Thoracic aorta (tissue), 2 donors: ENCODE data around the gene MAP3K5. TPM values are rescaled to one million over a fixed set of nuclear protein-coding genes. Genes with fewer than 3 reads are reported as not detected.

ENCODE experiments used
- ATAC-seq: fragments of 150-250 bp; one replicate; pipeline ENCODE4 v1.8.0; 2017; ENCODE audit warnings: low read depth; ENCODE audit not compliant: insufficient number of reproducible peaks, low FRiP score
- DNase-seq: peaks from one replicate; pipeline ENCODE4 v3.0.0-alpha.2; 2020; ENCODE audit warnings: low spot score
- H3K27ac ChIP-seq, 2 donors: fragments of 200-600 bp; sonication (generic); 1 replicate in 1 of 2; 2 replicates in 1 of 2; pipeline ENCODE4 v1.5.1; 2016; ENCODE audit warnings: mild to moderate bottlenecking in 2 of 2, moderate library complexity in 2 of 2
- H3K27me3 ChIP-seq: fragments of 200-600 bp; sonication (generic); replicated peaks from 2 replicates; pipeline ENCODE4 v1.6.0; 2016; ENCODE audit warnings: mild to moderate bottlenecking; ENCODE audit not compliant: insufficient read depth
- H3K36me3 ChIP-seq: fragments of 200-600 bp; sonication (generic); one replicate; pipeline ENCODE4 v1.5.1; 2016
- H3K4me1 ChIP-seq, 2 donors: fragments of 200-600 bp; sonication (generic); 1 replicate in 1 of 2; 2 replicates in 1 of 2; pipeline versions ENCODE4 v1.5.1 to v1.6.0; 2016; ENCODE audit warnings: low read depth in 2 of 2, mild to moderate bottlenecking in 1 of 2; ENCODE audit not compliant: control insufficient read depth in 1 of 2
- H3K4me3 ChIP-seq: fragments of 200-600 bp; sonication (generic); 2 replicates; pipeline ENCODE4 v1.5.1; 2016; ENCODE audit warnings: mild to moderate bottlenecking
- H3K9me3 ChIP-seq: fragments of 200-600 bp; sonication (generic); 2 replicates; pipeline ENCODE4 v1.5.1; 2016
- CTCF ChIP-seq: fragments of 200-600 bp; sonication (generic); IDR thresholded peaks from one replicate; pipeline ENCODE4 v1.5.1; 2019; ENCODE audit warnings: antibody characterized with exemption
- total RNA-seq, 2 donors: library from RNA; depleted of rRNA; stranded (reverse); fragments of >200 nt; gene quantifications; one replicate each; pipeline versions ENCODE4 v1.1.0 to v1.2.3, GENCODE V29; 2016

The MAP3K5 gene
- total RNA-seq, 2 donors from 2014 or later, result 73.6 to 101 TPM

DNA sequence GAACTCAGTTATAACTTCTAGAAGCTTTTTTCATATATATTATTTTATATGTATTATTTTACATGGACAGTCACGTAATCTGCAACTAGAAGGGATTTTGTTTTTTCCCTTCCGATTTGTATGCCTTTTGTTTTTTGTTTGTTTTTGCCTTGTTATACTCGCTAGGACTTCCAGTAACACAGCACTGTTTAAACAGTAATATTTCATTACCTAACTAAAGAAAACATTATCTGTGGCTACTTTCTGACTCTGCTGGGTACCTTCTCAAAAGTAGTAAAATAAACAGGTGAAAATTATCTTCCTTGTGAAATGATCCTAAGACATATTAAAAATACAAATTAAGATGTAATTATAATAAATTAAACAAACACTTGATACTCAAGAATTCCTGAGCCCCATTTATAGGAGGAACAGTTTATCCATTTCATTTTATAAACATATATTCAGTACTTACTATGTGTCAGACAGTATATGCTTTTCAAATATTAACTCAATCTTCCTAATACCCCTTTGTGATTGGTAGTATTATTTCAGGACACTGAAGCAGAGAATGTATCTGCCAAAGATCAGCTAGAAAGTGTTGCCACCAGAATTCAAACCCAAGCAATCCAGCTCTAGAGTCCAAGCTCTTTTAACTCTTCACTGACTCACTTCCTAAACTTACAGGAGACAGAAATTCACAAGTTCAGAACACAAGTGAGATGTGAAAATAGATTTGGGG lies 65.3 kb downstream of the MAP3K5 start:
- DNase-seq, result no peak
- H3K4me3 ChIP-seq, result no peak overlapping the region
- no peaks in the 10 kb centered on the region for H3K9me3 ChIP-seq
- peaks cover 10 to 40% of the 10 kb centered on the region in 2 donors for H3K4me1 ChIP-seq
- no peaks in the 10 kb centered on the region for H3K27me3 ChIP-seq
- H3K36me3 ChIP-seq, result no peaks in the 10 kb centered on the region
- no peak for ATAC-seq
- no peak overlapping the region for H3K27ac ChIP-seq
- TF ChIP-seq CTCF, result no peak

- Histone ChIP-seq H3K4me1 (peaks cover 10 to 37% of the 10 kb centered on the region in 2 donors), H3K27ac (no peak overlapping the region), H3K27me3 (no peaks in the 10 kb centered on the region), H3K4me3 (no peak overlapping the region), H3K9me3 (no peaks in the 10 kb centered on the region), H3K36me3 (no peaks in the 10 kb centered on the region)
- ATAC-seq, result no peak
- no peak for TF ChIP-seq CTCF
- no peak for DNase-seq
Measured at GRCh38 chr6:136725124-136725523, 67.2 kb downstream of the MAP3K5 start.

DNA sequence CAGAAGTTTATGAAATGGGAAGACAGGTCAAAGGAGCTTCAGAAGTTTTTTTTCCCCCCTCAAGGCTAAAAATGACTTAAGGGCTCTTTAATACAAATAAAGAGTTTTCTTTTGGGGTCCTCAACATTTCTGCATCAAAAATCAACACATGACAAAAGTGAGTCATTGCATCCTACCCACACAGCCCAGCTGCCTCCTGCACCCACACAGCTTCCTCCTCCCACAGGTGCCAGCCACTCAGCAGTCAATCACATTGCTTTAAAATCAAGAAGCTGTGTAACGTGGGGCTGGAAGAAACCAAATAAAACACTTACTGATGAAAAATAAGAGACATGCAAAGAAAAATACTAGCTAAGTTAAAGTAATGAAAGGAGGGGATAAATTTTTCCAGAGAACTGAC lies 68.5 kb downstream of the MAP3K5 start:
- TF ChIP-seq CTCF, result no peak
- peaks cover 17 to 41% of the 10 kb centered on the region in 2 donors for H3K4me1 ChIP-seq
- DNase-seq (no peak), ATAC-seq (no peak)
- no peak overlapping the region for H3K4me3 ChIP-seq
- H3K27me3 ChIP-seq, result no peaks in the 10 kb centered on the region
- H3K9me3 ChIP-seq, result no peaks in the 10 kb centered on the region
- no peak overlapping the region for H3K27ac ChIP-seq
- no peaks in the 10 kb centered on the region for H3K36me3 ChIP-seq

DNA sequence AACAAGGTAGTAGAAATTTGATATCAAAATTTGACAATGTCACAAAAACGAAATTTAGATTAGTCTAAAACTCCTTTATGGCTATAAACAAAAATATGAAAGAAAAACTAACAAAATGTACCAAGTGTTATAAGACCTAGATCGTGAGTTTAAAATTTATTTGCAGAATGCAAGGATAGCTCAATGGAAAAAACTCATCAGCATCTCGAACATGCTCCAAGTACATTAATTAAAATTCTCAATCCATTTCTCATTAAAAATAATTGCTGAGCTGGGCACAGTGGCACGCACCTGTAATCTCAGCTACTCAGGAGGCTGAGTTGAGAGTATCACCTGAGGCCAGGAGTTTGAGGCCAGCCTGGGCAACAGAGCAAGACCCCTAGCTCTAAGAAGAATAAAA lies 70.8 kb downstream of the MAP3K5 start:
- no peak overlapping the region for H3K27ac ChIP-seq
- peaks cover 28 to 50% of the 10 kb centered on the region in 2 donors for H3K4me1 ChIP-seq
- no peaks in the 10 kb centered on the region for H3K36me3 ChIP-seq
- no peaks in the 10 kb centered on the region for H3K9me3 ChIP-seq
- ATAC-seq, result no peak
- no peak overlapping the region for H3K4me3 ChIP-seq
- TF ChIP-seq CTCF, result no peak
- no peaks in the 10 kb centered on the region for H3K27me3 ChIP-seq
- no peak for DNase-seq

GRCh38 chr6:136720045-136720770 lies 72.1 kb downstream of the MAP3K5 start:
- ATAC-seq, result no peak

More at GRCh38 chr6:136720045-136720770, 72.1 kb downstream of the MAP3K5 start:
- H3K36me3 ChIP-seq, result no peaks in the 10 kb centered on the region
- no peaks in the 10 kb centered on the region for H3K27me3 ChIP-seq
- no peak for TF ChIP-seq CTCF
- H3K27ac ChIP-seq, result no peak overlapping the region
- H3K4me1 ChIP-seq, result peaks cover 33 to 60% of the 10 kb centered on the region in 2 donors
- H3K9me3 ChIP-seq, result no peaks in the 10 kb centered on the region
- no peak for DNase-seq
- no peak overlapping the region for H3K4me3 ChIP-seq
